Measurements from ENCODE around the gene RPA3. TPM values are rescaled to one million over a fixed set of nuclear protein-coding genes. Genes with fewer than 3 reads are reported as not detected.

RPA3 gene
- total RNA-seq, 1 experiment from 2014 or later, result 90.2 TPM

GRCh38 chr7:7745258-7745657, 26.9 kb upstream of the RPA3 start:
- H3K27me3 Mint-ChIP-seq (ENCODE audit: insufficient read depth, unreplicated experiment), result no peaks in the 10 kb centered on the region
- H3K27ac Mint-ChIP-seq (ENCODE audit: unreplicated experiment), result no peak overlapping the region
- peaks cover 6% of the 10 kb centered on the region for H3K36me3 Mint-ChIP-seq (ENCODE audit: insufficient read depth, unreplicated experiment)
- H3K4me1 Mint-ChIP-seq (ENCODE audit: low read depth, unreplicated experiment), result peaks cover 5% of the 10 kb centered on the region
- no peaks in the 10 kb centered on the region for H3K9me3 Mint-ChIP-seq (ENCODE audit: unreplicated experiment)
- no peak for DNase-seq
- Histone ChIP-seq H3K4me1 (no peaks in the 10 kb centered on the region), H3K36me3 (ENCODE audit: control insufficient read depth, insufficient read depth, low read length) (no peaks in the 10 kb centered on the region), H3K4me3 (ENCODE audit: low read depth, low read length) (no peak overlapping the region), H3K27me3 (replicated peaks; ENCODE audit: control insufficient read depth, insufficient read depth, low read length) (no peaks in the 10 kb centered on the region), H3K9me3 (no peaks in the 10 kb centered on the region)
- CTCF ChIA-PET, result no interaction called here
- no peak for TF ChIP-seq CTCF (IDR thresholded peaks at IDR 0.05; ENCODE audit: insufficient read depth in 1 of 2, low read depth in 1 of 2, low read length in 1 of 2, severe bottlenecking in 1 of 2, unreplicated experiment in 1 of 2)
- H3K4me3 Mint-ChIP-seq (ENCODE audit: unreplicated experiment), result no peak overlapping the region
- BruUV-seq (replicated peaks), result no TSS peak
- POLR2A ChIA-PET, result no interaction called here
- intact Hi-C loops (cut with micrococcal nuclease; ENCODE audit: unreplicated experiment), result no loop called here

GRCh38 chr7:7742223-7742622, 23.8 kb upstream of the RPA3 start:
- Mint-ChIP-seq H3K9me3 (ENCODE audit: unreplicated experiment) (no peaks in the 10 kb centered on the region), H3K27ac (ENCODE audit: unreplicated experiment) (no peak overlapping the region), H3K4me1 (ENCODE audit: low read depth, unreplicated experiment) (peaks cover 5% of the 10 kb centered on the region), H3K27me3 (ENCODE audit: insufficient read depth, unreplicated experiment) (no peaks in the 10 kb centered on the region), H3K4me3 (ENCODE audit: unreplicated experiment) (no peak overlapping the region), H3K36me3 (ENCODE audit: insufficient read depth, unreplicated experiment) (peaks cover 6% of the 10 kb centered on the region)
- ChIA-PET CTCF (interaction anchor here (0.8 to 1.0 kb wide), 2 partner anchors 61 to 448 kb away, joined by 3 to 4 read pairs; no protein-coding TSS in a partner anchor), POLR2A (no interaction called here)
- no peaks in the 10 kb centered on the region for H3K36me3 ChIP-seq (ENCODE audit: control insufficient read depth, insufficient read depth, low read length)
- H3K4me3 ChIP-seq (ENCODE audit: low read depth, low read length), result no peak overlapping the region
- intact Hi-C loops (cut with micrococcal nuclease; ENCODE audit: unreplicated experiment), result no loop called here
- H3K9me3 ChIP-seq, result no peaks in the 10 kb centered on the region
- H3K27me3 ChIP-seq (replicated peaks; ENCODE audit: control insufficient read depth, insufficient read depth, low read length), result no peaks in the 10 kb centered on the region
- TF ChIP-seq CTCF (IDR thresholded peaks at IDR 0.05; ENCODE audit: insufficient read depth in 1 of 2, low read depth in 1 of 2, low read length in 1 of 2, severe bottlenecking in 1 of 2, unreplicated experiment in 1 of 2), result no peak
- no TSS peak for BruUV-seq (replicated peaks)
- DNase-seq, result no peak
- H3K4me1 ChIP-seq, result no peaks in the 10 kb centered on the region

DNA sequence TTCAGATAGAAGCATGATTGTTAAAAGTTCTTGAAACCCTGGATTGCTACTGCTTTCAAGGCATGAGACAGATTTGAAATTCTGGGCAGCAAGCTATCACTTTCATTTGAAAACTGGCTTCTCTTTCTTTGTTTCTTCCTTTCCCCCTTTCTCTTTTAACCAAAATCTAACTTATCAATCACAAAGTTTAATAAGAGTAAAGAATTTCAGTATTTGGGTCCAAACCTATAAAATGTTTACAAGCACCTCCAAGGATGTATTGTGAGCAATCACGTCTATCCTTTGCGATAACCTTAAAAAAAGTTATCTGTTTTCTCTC, 21.6 kb upstream of the RPA3 start:
- Mint-ChIP-seq H3K4me1 (ENCODE audit: low read depth, unreplicated experiment) (peaks cover 5% of the 10 kb centered on the region), H3K36me3 (ENCODE audit: insufficient read depth, unreplicated experiment) (peaks cover 6% of the 10 kb centered on the region), H3K4me3 (ENCODE audit: unreplicated experiment) (no peak overlapping the region), H3K9me3 (ENCODE audit: unreplicated experiment) (no peaks in the 10 kb centered on the region), H3K27ac (ENCODE audit: unreplicated experiment) (no peak overlapping the region), H3K27me3 (ENCODE audit: insufficient read depth, unreplicated experiment) (no peaks in the 10 kb centered on the region)
- BruUV-seq (replicated peaks), result no TSS peak
- ChIA-PET POLR2A (no interaction called here), CTCF (no interaction called here)
- no peak for DNase-seq
- no peaks in the 10 kb centered on the region for H3K9me3 ChIP-seq
- no peak overlapping the region for H3K4me3 ChIP-seq (ENCODE audit: low read depth, low read length)
- H3K36me3 ChIP-seq (ENCODE audit: control insufficient read depth, insufficient read depth, low read length), result no peaks in the 10 kb centered on the region
- TF ChIP-seq CTCF (IDR thresholded peaks at IDR 0.05; ENCODE audit: insufficient read depth in 1 of 2, low read depth in 1 of 2, low read length in 1 of 2, severe bottlenecking in 1 of 2, unreplicated experiment in 1 of 2), result no peak
- H3K27me3 ChIP-seq (replicated peaks; ENCODE audit: control insufficient read depth, insufficient read depth, low read length), result no peaks in the 10 kb centered on the region
- intact Hi-C loops (cut with micrococcal nuclease; ENCODE audit: unreplicated experiment), result no loop called here
- H3K4me1 ChIP-seq, result no peaks in the 10 kb centered on the region
